SK-N-SH (cell line): ENCODE results near the gene C17orf100. TPM values are rescaled to one million over a fixed set of nuclear protein-coding genes. Genes with fewer than 3 reads are reported as not detected.

ENCODE experiments used
- CTCF ChIA-PET: fragments of 300-600, 350-600 bp; formaldehyde crosslinking; extraction: SDS; loops from one replicate; lab custom pipeline; 2021; lab: Yijun Ruan, JAX
- POLR2A ChIA-PET: fragments of 350-600 bp; sonication (Branson Sonifier 250); formaldehyde crosslinking; extraction: SDS; loops from one replicate; lab custom pipeline; 2020; ENCODE audit warnings: antibody characterized with exemption, inconsistent platforms; lab: Yijun Ruan, JAX
- DNase-seq: peaks from one replicate; pipeline ENCODE4 v3.0.0; 2012
- H2AFZ ChIP-seq: fragments of 200-600 bp; sonication (generic); 2 replicates; pipeline ENCODE4 v1.8.1; 2016; ENCODE audit warnings: antibody characterized with exemption, mild to moderate bottlenecking, low read depth
- H3F3A ChIP-seq: fragments of 200-600 bp; sonication (generic); replicated peaks from 2 replicates; pipeline ENCODE3; 2016; ENCODE audit warnings: antibody characterized with exemption, mild to moderate bottlenecking; ENCODE audit not compliant: insufficient read depth
- H3K27ac ChIP-seq, 2 experiments: fragments of 200-500 bp in 1 of 2; fragments of 200-600 bp in 1 of 2; sonication (Bioruptor generic) in 1 of 2; sonication (generic), shearing (Covaris generic) in 1 of 2; 2 replicates each; pipeline versions ENCODE4 v1.5.1 to v1.6.1; 2014 to 2016; ENCODE audit warnings: low read depth in 2 of 2, inconsistent platforms in 1 of 2, low read length in 1 of 2, mild to moderate bottlenecking in 1 of 2, mixed read lengths in 1 of 2
- H3K27me3 ChIP-seq: fragments of 200-600 bp; sonication (generic), shearing (Covaris generic); 2 replicates; pipeline ENCODE4 v1.6.1; 2016; ENCODE audit warnings: mixed run types; ENCODE audit not compliant: insufficient read depth
- H3K36me3 ChIP-seq, 2 experiments: fragments of 200-500 bp in 1 of 2; fragments of 200-600 bp in 1 of 2; sonication (Bioruptor generic) in 1 of 2; sonication (generic) in 1 of 2; replicated peaks in 1 of 2; 2 replicates each; pipeline versions ENCODE3 to v1.5.1; 2014 to 2016; ENCODE audit warnings: low read length in 1 of 2, mild to moderate bottlenecking in 1 of 2; ENCODE audit not compliant: insufficient read depth in 2 of 2, control insufficient read depth in 1 of 2
- H3K4me1 ChIP-seq, 2 experiments: fragments of 200-500 bp in 1 of 2; fragments of 200-600 bp in 1 of 2; sonication (Bioruptor generic) in 1 of 2; sonication (generic), shearing (Covaris generic) in 1 of 2; 2 replicates each; pipeline versions ENCODE4 v1.5.1 to v1.6.1; 2014 to 2016; ENCODE audit warnings: low read depth in 1 of 2, low read length in 1 of 2, mixed run types in 1 of 2; ENCODE audit not compliant: insufficient read depth in 2 of 2, control insufficient read depth in 1 of 2
- H3K4me2 ChIP-seq: fragments of 200-600 bp; sonication (generic), shearing (Covaris generic); 2 replicates; pipeline ENCODE4 v1.6.1; 2017; ENCODE audit warnings: mixed run types
- H3K4me3 ChIP-seq, 2 experiments: fragments of 200-500 bp in 1 of 2; fragments of 200-600 bp in 1 of 2; sonication (Bioruptor generic) in 1 of 2; sonication (generic), shearing (Covaris generic) in 1 of 2; 2 replicates each; pipeline versions ENCODE4 v1.5.1 to v1.8.1; 2014 to 2016; ENCODE audit warnings: low read depth in 2 of 2, inconsistent platforms in 1 of 2, low read length in 1 of 2, mild to moderate bottlenecking in 1 of 2, mixed read lengths in 1 of 2, moderate library complexity in 1 of 2
- H3K79me2 ChIP-seq: fragments of 200-600 bp; sonication (generic); 2 replicates; pipeline ENCODE4 v1.8.1; 2017; ENCODE audit warnings: mild to moderate bottlenecking; ENCODE audit not compliant: insufficient read depth
- H3K9ac ChIP-seq: fragments of 200-600 bp; sonication (generic); 2 replicates; pipeline ENCODE4 v1.6.1; 2017; ENCODE audit warnings: mixed run types
- H3K9me2 ChIP-seq: fragments of 200-600 bp; sonication (generic); 2 replicates; pipeline ENCODE4 v1.6.1; 2017; ENCODE audit warnings: mixed run types
- H3K9me3 ChIP-seq: fragments of 200-600 bp; sonication (generic); 2 replicates; pipeline ENCODE4 v1.6.1; 2017; ENCODE audit warnings: mixed run types, mild to moderate bottlenecking, moderate library complexity
- H4K20me1 ChIP-seq: fragments of 200-600 bp; sonication (generic); 2 replicates; pipeline ENCODE4 v1.6.1; 2017; ENCODE audit warnings: mild to moderate bottlenecking, mixed run types; ENCODE audit not compliant: insufficient read depth
- CHD2 ChIP-seq: fragments of 150-350 bp; IDR thresholded peaks from 2 replicates; pipeline ENCODE4 v1.6.1; 2018; ENCODE audit warnings: low read length; ENCODE audit not compliant: partially characterized antibody
- ELF1 ChIP-seq: IDR thresholded peaks from 2 replicates; pipeline ENCODE4 v1.4.0; 2012
- FOXM1 ChIP-seq: IDR thresholded peaks from 2 replicates; pipeline ENCODE4 v1.4.0; 2012; ENCODE audit warnings: low read depth, mild to moderate bottlenecking
- GABPA ChIP-seq: IDR thresholded peaks from 2 replicates; pipeline ENCODE4 v1.4.0; 2012; ENCODE audit warnings: low read depth, mild to moderate bottlenecking
- GATA2 ChIP-seq: sonication (generic); formaldehyde crosslinking; IDR thresholded peaks from 2 replicates; pipeline ENCODE4 v1.5.0; 2020; ENCODE audit warnings: mild to moderate bottlenecking, missing genetic modification reagents
- POLR2AphosphoS5 ChIP-seq: IDR thresholded peaks from 2 replicates; pipeline ENCODE4 v1.6.1; 2012; ENCODE audit warnings: low read depth, low read length
- RCOR1 ChIP-seq: fragments of 150-350 bp; IDR thresholded peaks from 2 replicates; pipeline ENCODE4 v1.6.1; 2017; ENCODE audit warnings: antibody characterized with exemption, low read length
- REST ChIP-seq: IDR thresholded peaks from 2 replicates; pipeline ENCODE4 v1.6.1; 2012; ENCODE audit warnings: mild to moderate bottlenecking, low read depth, low read length, moderate library complexity
- RFX5 ChIP-seq: IDR thresholded peaks from 2 replicates; pipeline ENCODE4 v1.6.1; 2012; ENCODE audit warnings: mild to moderate bottlenecking, improper control_type of control experiment, low read length
- SIN3A ChIP-seq: IDR thresholded peaks from 2 replicates; pipeline ENCODE4 v1.6.1; 2012; ENCODE audit warnings: low read depth, mild to moderate bottlenecking, low read length, moderate library complexity, borderline replicate concordance
- TAF1 ChIP-seq: IDR thresholded peaks from 2 replicates; pipeline ENCODE4 v1.6.1; 2012; ENCODE audit warnings: low read depth, mild to moderate bottlenecking, low read length, moderate library complexity, borderline replicate concordance
- TCF12 ChIP-seq: IDR thresholded peaks from 2 replicates; pipeline ENCODE4 v1.4.0; 2012
- TEAD4 ChIP-seq: IDR thresholded peaks from 2 replicates; pipeline ENCODE4 v1.4.0; 2012; ENCODE audit warnings: mild to moderate bottlenecking, borderline replicate concordance; ENCODE audit not compliant: insufficient read depth
- USF2 ChIP-seq: fragments of 150-350 bp; IDR thresholded peaks from 2 replicates; pipeline ENCODE4 v1.6.1; 2017; ENCODE audit warnings: antibody characterized with exemption, low read length, low read depth, borderline replicate concordance
- YY1 ChIP-seq: IDR thresholded peaks from 2 replicates; pipeline ENCODE4 v1.4.0; 2012; ENCODE audit warnings: low read depth, mild to moderate bottlenecking
- WGBS: methylation state at CpG from one replicate; pipeline ENCODE4 v1.1.6; 2017; ENCODE audit warnings: low lambda C conversion rate; 5-methylcytosine and 5-hydroxymethylcytosine counted together
- polyA plus RNA-seq, 3 experiments: library from polyadenylated mRNA; depleted of rRNA; stranded (reverse); fragments of >200 nt; gene quantifications; 2 replicates each; pipeline ENCODE4 v1.2.3, GENCODE V29; 2012
- TF ChIP-seq, protein P1 (sequence below): IDR thresholded peaks from 2 replicates; pipeline ENCODE4; 2012
- TF ChIP-seq, protein P2 (sequence below): fragments of 150-350 bp; IDR thresholded peaks from 2 replicates; pipeline ENCODE4 v1.6.1; 2016; ENCODE audit warnings: mild to moderate bottlenecking, low read depth, low read length

The C17orf100 gene
- polyA plus RNA-seq, 1 of the 3 experiments (the other 2 are of a cell fraction), result 2.6 TPM

- no peak for TF ChIP-seq TEAD4
- no peak for TF ChIP-seq GATA2 (CRISPR knock-in tag)
- no peak for TF ChIP-seq GABPA
- no peak for TF ChIP-seq TCF12
- TF ChIP-seq YY1, result no peak
- no peak for TF ChIP-seq RCOR1
- TF ChIP-seq RFX5, result no peak
- no peak for TF ChIP-seq CHD2
- TF ChIP-seq, protein P1, sequence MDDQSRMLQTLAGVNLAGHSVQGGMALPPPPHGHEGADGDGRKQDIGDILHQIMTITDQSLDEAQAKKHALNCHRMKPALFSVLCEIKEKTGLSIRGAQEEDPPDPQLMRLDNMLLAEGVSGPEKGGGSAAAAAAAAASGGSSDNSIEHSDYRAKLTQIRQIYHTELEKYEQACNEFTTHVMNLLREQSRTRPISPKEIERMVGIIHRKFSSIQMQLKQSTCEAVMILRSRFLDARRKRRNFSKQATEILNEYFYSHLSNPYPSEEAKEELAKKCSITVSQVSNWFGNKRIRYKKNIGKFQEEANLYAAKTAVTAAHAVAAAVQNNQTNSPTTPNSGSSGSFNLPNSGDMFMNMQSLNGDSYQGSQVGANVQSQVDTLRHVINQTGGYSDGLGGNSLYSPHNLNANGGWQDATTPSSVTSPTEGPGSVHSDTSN, result no peak
- TF ChIP-seq TAF1, result no peak
- POLR2A ChIA-PET, result no interaction called here
- peaks cover 78 to 81% of the 10 kb centered on the region in 2 experiments for H3K36me3 ChIP-seq
- H3K4me1 ChIP-seq, result no peaks in the 10 kb centered on the region; a peak in 1 of 4 replicates
- peaks cover 7% of the 10 kb centered on the region; the same call in 1 of the 2 replicates for H4K20me1 ChIP-seq
- no peaks in the 10 kb centered on the region for H3K9me2 ChIP-seq
- H3K9ac ChIP-seq, result no peak overlapping the region
- H3F3A ChIP-seq, result peaks cover 7% of the 10 kb centered on the region
- no peak overlapping the region for H3K4me3 ChIP-seq
- CTCF ChIA-PET, result no interaction called here
- no peaks in the 10 kb centered on the region for H3K27me3 ChIP-seq
- H3K27ac ChIP-seq, result no peak overlapping the region
- WGBS, result 88% methylated on average over 1 of the region's 1 CpG
- no peak for DNase-seq
- H3K9me3 ChIP-seq, result no peaks in the 10 kb centered on the region
- no peak overlapping the region for H2AFZ ChIP-seq
- H3K4me2 ChIP-seq, result no peak overlapping the region
- peaks cover 28% of the 10 kb centered on the region; the same call in 1 of the 2 replicates for H3K79me2 ChIP-seq
Measured at GRCh38 chr17:6630390-6630789, 21.2 kb upstream of the C17orf100 start.

DNA sequence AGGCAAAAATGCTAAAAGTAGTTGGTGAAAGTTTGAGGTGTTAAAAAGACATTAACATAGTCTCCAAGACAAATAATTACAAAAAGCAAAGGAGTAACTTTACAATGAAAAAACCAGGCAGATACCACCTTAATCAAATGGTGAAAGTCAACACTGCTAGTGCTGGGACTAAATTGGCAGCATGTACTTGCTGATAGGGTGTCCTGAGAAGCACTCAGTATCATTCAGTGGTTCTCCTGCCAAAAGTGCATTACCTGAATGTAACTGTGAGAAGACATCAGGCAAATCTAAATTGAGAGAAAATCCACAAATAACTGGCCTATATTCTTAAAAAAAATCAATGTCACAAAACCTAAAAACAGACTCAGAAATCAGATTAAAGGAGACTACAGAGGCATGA lies 19.0 kb upstream of the C17orf100 start:
- POLR2A ChIA-PET, result no interaction called here

More for the DNA sequence above, 19.0 kb upstream of the C17orf100 start:
- H3K9ac ChIP-seq, result no peak overlapping the region
- TF ChIP-seq FOXM1 (no peak), SIN3A (no peak), USF2 (no peak), ELF1 (no peak), YY1 (no peak), REST (no peak), POLR2AphosphoS5 (no peak)
- TF ChIP-seq, protein P2, sequence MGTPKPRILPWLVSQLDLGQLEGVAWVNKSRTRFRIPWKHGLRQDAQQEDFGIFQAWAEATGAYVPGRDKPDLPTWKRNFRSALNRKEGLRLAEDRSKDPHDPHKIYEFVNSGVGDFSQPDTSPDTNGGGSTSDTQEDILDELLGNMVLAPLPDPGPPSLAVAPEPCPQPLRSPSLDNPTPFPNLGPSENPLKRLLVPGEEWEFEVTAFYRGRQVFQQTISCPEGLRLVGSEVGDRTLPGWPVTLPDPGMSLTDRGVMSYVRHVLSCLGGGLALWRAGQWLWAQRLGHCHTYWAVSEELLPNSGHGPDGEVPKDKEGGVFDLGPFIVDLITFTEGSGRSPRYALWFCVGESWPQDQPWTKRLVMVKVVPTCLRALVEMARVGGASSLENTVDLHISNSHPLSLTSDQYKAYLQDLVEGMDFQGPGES, result no peak
- H3K4me1 ChIP-seq, result no peaks in the 10 kb centered on the region; a peak in 1 of 4 replicates
- CTCF ChIA-PET, result no interaction called here
- H3K4me3 ChIP-seq, result no peak overlapping the region
- peaks cover 58 to 67% of the 10 kb centered on the region in 2 experiments for H3K36me3 ChIP-seq
- H4K20me1 ChIP-seq, result no peaks in the 10 kb centered on the region; the same call in 1 of the 2 replicates
- H3K79me2 ChIP-seq, result peaks cover 14% of the 10 kb centered on the region; the same call in 1 of the 2 replicates
- no peak for DNase-seq
- no peak overlapping the region for H2AFZ ChIP-seq
- H3K9me2 ChIP-seq, result no peaks in the 10 kb centered on the region
- H3F3A ChIP-seq, result peaks cover 7% of the 10 kb centered on the region
- H3K27me3 ChIP-seq, result no peaks in the 10 kb centered on the region
- no peak overlapping the region for H3K4me2 ChIP-seq
- H3K27ac ChIP-seq, result no peak overlapping the region
- no peaks in the 10 kb centered on the region for H3K9me3 ChIP-seq
